ENCODE measurements around the gene TMEM203.
A peak's percentile ranks its signal among the peaks of the same experiment; 100 is the strongest.

TMEM203 gene

DNA sequence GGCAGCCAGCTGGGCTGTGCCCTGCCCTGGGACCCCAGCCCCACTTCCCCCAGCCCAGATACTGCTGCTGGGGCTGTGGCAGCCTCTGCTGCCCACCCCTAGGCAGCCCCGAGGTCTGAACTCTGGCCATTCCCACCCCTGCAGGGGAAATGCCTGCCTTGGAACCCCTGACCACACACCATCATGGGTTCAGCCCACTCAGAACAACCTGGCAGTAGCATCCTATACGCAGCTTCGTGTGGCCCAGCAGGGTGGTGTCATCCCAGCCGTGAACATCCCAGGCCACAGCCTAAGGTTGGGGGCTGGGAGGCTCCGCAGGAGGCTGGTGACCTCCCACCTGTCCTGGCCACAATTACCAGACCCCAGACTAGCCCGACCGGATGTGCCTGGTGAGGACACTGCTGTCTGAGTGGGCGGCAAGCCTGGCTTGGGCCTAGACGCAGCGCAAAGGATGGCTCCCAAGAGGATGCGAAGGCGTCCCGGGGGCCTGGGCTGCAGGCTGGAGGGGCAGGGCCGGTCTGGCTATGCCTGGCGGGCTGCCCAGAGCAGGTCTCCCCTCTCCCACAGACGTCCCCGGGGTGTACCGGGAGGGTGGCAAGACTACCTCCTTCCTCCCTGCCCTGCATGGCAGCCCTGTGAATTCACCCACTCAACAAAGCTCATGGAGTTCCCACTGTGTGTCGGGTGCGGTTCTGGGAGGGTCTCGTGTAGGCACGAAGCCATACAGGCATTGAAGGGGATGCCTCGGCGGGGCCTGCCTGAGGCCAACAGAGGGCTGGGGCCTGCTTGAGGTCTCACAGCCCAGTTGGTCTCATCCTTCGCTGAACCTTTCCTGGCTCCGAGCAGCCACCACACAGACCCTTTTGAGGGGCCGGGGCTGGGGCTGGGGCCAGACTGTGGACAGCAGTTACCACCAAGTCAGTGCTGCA, 23.8 kb upstream of the TMEM203 start:
- DNase-seq (ENCODE audit: low read depth) = no peak

GRCh38 chr9:137228506-137228967, 23.1 kb upstream of the TMEM203 start:
- DNase-seq (ENCODE audit: low read depth) = no peak

GRCh38 chr9:137227853-137228505, 22.5 kb upstream of the TMEM203 start:
- no peak for DNase-seq (ENCODE audit: low read depth)

DNA sequence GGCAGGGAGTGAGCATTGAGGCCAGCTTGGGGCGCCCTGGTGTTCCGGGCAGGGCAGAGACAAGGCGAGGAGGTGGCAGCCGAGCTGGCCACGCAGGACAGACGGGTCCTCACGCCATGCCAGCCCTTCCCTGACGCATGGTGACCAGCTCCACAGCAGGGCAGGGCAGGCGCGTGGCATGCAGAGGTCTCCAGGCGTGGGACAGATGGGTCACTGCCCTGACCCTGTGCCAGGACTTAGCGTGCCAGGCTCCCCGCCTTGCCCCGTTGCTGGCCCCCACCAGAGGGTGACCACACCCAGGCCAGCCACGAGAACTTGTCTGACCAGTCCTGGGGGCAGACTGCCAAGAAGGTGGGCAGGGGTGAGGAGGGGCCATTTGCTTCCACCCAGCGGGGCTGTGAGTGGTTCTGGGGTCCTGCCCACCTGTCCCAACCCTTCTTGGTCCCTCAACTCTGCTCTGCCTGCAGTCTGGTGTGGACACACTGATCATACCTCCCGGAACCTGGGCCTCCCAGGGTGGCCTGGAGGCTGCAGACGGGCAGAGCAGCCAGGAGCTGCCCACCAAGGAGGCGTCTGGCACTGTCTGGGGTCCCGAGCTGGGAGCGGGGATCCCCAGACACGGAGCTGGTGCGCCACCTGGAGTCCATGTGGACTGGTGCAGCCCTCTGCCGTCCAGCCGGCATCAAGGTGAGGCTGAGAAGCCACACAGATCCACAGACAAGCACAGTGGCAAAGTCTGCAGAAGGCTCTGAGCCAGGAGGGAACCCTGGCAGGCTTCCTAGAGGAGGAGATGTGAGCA, 21.8 kb upstream of the TMEM203 start, which contains the start of gene RNF224:
RNF224 (plus strand) TSS at position 449 of the 799 bp plus-strand sequence. CDS start 834 bp downstream, outside the sequence.
- peak; percentile 70 for DNase-seq (ENCODE audit: low read depth)

- no peak for DNase-seq (ENCODE audit: low read depth)
These were observed 21.0 kb upstream of the TMEM203 start for GRCh38 chr9:137226338-137227053.

GRCh38 chr9:137225699-137226331, 20.4 kb upstream of the TMEM203 start:
- no peak for DNase-seq (ENCODE audit: low read depth)

DNA sequence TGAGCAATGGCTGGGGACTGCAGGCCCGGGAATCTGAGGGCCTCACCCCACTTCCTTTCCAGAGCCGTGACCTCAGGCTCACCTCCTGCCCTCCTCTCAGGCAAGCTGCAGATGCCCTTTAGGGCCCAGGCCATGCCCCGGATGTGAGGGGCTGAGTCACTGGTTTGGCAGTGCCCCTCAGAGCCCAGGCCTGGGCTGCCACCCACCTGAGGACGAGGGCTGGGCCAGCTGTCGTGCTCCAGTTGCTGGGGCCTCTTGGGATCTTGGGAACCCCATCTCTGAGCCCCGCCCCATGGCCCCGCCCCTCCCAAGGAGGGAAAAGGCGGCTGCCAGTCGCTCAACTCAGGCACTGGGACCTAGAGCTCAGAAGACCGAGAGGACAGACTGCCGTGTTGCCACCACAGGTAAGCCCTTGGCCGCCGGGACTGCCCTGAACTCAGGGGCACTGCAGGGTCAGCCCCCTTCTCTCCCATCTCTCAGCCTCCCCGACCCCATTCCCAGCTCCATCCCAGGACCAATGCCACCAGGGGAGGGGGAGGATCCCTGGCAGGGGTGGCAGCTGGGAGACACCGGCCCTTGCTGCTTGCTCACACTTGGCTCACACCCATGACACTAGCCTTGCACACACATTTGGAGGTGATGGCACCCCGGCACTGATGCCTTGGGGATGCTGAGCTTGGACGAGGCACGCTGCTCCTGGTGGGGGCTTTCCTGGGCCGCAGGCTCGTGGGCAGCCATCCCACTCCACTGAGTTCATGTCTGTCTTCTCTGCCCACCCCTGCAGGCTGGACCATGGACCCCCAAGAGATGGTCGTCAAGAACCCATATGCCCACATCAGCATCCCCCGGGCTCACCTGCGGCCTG, 19.6 kb upstream of the TMEM203 start, which contains the start of gene CYSRT1:
CYSRT1 (plus strand) TSS at position 345 of the 865 bp plus-strand sequence; CDS start at position 793, 448 bp downstream.
- DNase-seq (ENCODE audit: low read depth) = no peak

GRCh38 chr9:137223078-137223970, 17.9 kb upstream of the TMEM203 start:
- DNase-seq (ENCODE audit: low read depth) = peak; percentile 96

GRCh38 chr9:137222190-137223077, 17.0 kb upstream of the TMEM203 start, which contains the start of gene RNF208:
RNF208 (minus strand) TSS chr9:137222240; CDS start chr9:137221212, 1,028 bp downstream.
- DNase-seq (ENCODE audit: low read depth) = no peak

GRCh38 chr9:137221506-137222111, 16.2 kb upstream of the TMEM203 start:
- DNase-seq (ENCODE audit: low read depth) = no peak

DNA sequence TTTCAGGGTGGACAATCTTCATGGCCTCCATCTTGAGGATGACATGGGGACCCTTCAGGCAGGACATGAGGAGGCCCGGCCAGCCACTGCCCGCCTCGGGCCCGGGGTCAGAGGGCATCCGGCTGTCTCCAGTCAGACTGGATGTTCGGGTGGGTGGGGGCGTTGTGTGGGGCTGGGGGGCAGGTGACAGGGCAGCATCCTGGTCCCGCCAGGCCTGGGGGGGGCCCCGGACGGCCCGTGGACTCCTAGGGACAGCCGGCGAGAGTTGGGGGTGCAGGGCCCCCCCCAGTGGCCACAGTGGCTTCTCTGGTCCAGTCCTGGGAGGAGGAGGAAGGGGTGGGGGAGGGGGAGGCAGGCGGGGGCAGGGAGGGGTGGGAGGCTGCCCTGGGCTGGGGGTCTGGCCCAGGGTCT, 15.7 kb upstream of the TMEM203 start:
- DNase-seq (ENCODE audit: low read depth) = no peak

- no peak for DNase-seq (ENCODE audit: low read depth)
These were observed 15.1 kb upstream of the TMEM203 start for GRCh38 chr9:137220317-137221094.

- DNase-seq (ENCODE audit: low read depth) = no peak
These were observed 14.4 kb upstream of the TMEM203 start for GRCh38 chr9:137219757-137220316.

GRCh38 chr9:137218754-137219271, 13.4 kb upstream of the TMEM203 start:
- no peak for DNase-seq (ENCODE audit: low read depth)

DNA sequence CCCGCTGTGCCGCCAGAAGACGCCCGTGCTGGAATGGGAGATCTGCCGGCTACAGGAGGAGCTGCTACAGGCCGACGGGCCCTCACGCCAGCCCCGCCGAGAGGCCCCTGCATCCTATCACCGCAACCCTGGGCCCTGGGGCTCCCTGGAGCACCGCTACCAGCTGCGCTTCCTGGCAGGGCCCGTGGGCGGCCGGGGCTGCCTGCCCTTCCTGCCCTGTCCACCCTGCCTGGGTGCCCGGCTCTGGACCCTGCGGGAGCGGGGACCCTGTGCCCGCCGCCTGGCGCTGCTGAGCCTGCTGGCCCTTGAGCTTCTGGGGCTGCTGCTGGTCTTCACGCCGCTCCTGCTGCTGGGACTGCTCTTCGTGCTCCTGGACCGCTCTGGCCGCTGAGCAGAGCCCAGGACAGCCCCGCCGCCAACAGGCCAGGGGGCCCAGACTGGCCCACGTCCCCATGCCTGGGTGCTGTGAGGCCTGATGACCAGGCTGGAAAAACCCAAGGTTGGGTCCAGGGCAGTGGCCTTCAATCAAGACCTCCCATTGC, 12.8 kb upstream of the TMEM203 start:
- DNase-seq (ENCODE audit: low read depth) = no peak

All from stimulated activated CD8-positive, alpha-beta memory T cell treated with anti-CD3 and anti-CD28 coated beads, Interleukin-15, amount 100 ng/mL, for 1 hour (primary cell).